Brain microvascular endothelial cell (primary cell): ENCODE data around the gene GMDS.

Source experiments
- DNase-seq: peaks from one replicate; pipeline ENCODE4 v3.0.0-alpha.2; 2020
- H3K27ac ChIP-seq: fragments of 250-450 bp; sonication (Bioruptor Pico); 2 replicates; pipeline ENCODE4 v1.5.1; 2020; ENCODE audit warnings: mild to moderate bottlenecking, moderate library complexity
- H3K27me3 ChIP-seq: fragments of 250-450 bp; sonication (Bioruptor Pico); replicated peaks from 2 replicates; pipeline ENCODE4 v1.5.1; 2020; ENCODE audit warnings: mild to moderate bottlenecking
- H3K36me3 ChIP-seq: fragments of 250-450 bp; sonication (Bioruptor Pico); replicated peaks from 2 replicates; pipeline ENCODE4 v1.5.1; 2020; ENCODE audit warnings: mild to moderate bottlenecking
- H3K4me3 ChIP-seq: 2 replicates; pipeline ENCODE4 v1.5.1; 2011; ENCODE audit warnings: low read depth, mild to moderate bottlenecking, control low read depth, low read length, moderate library complexity
- in situ Hi-C: cut with HindIII; loops from 2 replicates; pipeline ENCODE4 v1.10.0; 2017; ENCODE audit warnings: low sequenced_read_pairs, low pct_ligation_motif_present
- TF ChIP-seq, protein P1 (sequence below): IDR thresholded peaks from 2 replicates; pipeline ENCODE4 v1.5.1; 2011; ENCODE audit warnings: low read depth, mild to moderate bottlenecking, moderate library complexity, low read length, control low read depth, inconsistent platforms; ENCODE audit errors: missing control alignments

The GMDS gene

DNA sequence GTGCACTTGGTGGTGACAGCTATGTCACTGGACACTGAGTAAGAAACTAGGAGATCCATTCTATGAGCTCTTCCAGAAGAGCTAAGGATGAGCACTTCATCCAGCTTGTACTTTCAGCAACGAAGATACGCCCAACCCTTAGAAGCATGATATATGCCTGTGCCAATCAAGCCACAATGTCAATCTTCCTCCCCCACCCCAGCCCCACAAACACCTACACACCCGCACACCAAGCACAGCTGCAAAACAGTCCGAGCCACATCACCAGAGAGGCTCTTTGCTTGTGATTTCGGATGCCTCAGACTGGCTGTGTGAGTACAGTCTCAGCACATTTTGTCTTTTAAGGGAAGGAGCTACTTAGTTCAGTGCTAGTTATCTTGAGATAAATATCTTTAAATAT, 375.2 kb downstream of the GMDS start:
- Histone ChIP-seq H3K36me3 (no peaks in the 10 kb centered on the region), H3K27me3 (no peaks in the 10 kb centered on the region), H3K27ac (no peak overlapping the region), H3K4me3 (no peak overlapping the region)
- in situ Hi-C loops: no loop called here
- TF ChIP-seq, protein P1, sequence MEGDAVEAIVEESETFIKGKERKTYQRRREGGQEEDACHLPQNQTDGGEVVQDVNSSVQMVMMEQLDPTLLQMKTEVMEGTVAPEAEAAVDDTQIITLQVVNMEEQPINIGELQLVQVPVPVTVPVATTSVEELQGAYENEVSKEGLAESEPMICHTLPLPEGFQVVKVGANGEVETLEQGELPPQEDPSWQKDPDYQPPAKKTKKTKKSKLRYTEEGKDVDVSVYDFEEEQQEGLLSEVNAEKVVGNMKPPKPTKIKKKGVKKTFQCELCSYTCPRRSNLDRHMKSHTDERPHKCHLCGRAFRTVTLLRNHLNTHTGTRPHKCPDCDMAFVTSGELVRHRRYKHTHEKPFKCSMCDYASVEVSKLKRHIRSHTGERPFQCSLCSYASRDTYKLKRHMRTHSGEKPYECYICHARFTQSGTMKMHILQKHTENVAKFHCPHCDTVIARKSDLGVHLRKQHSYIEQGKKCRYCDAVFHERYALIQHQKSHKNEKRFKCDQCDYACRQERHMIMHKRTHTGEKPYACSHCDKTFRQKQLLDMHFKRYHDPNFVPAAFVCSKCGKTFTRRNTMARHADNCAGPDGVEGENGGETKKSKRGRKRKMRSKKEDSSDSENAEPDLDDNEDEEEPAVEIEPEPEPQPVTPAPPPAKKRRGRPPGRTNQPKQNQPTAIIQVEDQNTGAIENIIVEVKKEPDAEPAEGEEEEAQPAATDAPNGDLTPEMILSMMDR: no peak
- no peak for DNase-seq

DNA sequence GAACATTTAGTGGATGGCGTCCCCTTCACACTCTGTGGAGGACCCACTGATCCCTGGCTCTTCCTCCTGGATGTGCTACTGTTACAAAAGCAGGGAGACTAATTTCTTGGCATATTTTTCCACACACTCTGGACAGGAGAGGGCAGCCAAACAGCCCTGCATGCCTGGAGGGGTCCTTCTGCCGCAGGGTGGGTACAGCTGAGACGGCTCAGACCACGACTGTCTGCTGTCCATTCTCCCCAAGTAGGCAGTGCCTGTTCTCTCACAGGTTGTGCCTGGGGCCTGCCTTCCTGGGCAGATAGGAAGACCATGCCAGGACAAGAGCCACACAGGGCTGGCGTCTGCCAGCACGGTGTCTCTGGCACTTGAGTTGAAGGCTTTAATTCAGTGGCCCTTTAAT, 375.6 kb downstream of the GMDS start:
- Histone ChIP-seq H3K36me3 (no peaks in the 10 kb centered on the region), H3K27me3 (no peaks in the 10 kb centered on the region), H3K4me3 (no peak overlapping the region), H3K27ac (no peak overlapping the region)
- in situ Hi-C loops: no loop called here
- TF ChIP-seq, protein P1: no peak
- DNase-seq: no peak

DNA sequence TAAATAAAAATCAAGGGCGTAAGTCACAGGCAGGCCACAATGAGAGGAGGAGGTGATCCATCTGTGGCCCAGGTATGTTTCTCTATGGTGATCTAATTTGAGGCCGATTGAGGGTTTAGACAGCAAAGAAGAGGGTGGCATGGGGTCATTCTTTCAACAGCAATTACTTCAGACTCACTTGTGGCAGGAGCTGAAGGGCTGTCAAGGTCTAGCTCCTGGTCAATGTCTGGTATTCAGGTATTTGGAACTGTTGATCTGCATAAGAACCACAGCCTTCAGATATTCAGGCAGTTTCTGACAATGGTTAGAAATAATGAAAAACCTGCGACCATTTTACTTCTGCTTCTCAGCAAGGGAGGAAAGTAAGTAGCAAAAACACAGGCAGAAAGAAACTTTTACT, 376.1 kb downstream of the GMDS start:
- Histone ChIP-seq H3K4me3 (no peak overlapping the region), H3K36me3 (no peaks in the 10 kb centered on the region), H3K27me3 (no peaks in the 10 kb centered on the region), H3K27ac (no peak overlapping the region)
- TF ChIP-seq, protein P1: no peak
- in situ Hi-C loops: no loop called here
- no peak for DNase-seq

DNA sequence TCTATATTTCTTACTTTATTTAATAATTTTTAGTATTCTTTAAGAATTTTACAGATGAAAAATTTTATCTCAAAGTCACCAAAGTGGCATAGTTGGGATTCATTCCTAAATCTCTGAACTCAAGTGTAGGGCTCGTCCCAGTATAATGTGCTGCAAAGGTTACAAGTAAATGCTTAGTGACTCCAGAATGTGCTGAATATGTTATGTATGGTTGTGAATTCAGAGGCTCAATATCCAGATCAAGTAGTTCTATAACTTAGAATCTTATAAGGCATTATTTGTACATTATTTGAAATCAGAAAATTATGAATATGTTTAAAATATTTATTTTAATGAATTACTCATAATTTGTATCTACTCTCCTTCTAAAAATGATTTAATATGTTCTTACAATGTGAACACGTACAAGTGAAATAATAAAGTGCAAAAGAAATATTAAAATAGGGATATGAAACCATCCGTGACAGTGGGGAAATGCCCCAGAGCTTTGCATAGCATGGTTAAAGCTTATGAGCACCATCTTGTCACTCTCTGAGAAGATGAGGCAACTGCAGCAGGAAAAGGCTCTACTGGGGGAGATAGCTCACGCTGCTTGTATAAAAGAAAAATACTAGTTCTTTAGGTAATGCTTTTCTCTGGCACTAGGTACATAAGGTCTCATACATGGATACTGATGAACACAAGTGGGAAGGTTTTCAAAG, 376.7 kb downstream of the GMDS start:
- in situ Hi-C loops: no loop called here
- no peak for DNase-seq
- no peak overlapping the region for H3K4me3 ChIP-seq
- H3K27me3 ChIP-seq: no peaks in the 10 kb centered on the region
- no peaks in the 10 kb centered on the region for H3K36me3 ChIP-seq
- TF ChIP-seq, protein P1: no peak
- no peak overlapping the region for H3K27ac ChIP-seq

DNA sequence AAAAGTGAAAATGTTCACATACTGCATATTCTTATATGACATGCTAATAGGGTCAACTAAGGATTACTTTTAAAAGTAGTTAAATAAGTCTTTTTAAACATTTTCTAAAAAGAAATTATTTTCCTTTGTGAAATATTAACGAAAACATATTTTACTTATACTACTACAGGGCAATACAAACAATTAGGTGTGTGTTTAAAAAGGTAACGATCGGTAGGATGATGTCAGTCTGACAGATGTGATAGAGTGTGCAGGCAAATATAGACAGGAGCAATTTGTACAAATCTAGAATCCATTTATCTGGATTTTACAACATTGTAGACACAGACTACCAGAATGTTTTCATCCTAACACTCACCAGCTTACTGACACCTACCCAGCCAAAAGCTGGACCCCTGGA, 378.2 kb downstream of the GMDS start:
- in situ Hi-C loops: no loop called here
- Histone ChIP-seq H3K36me3 (no peaks in the 10 kb centered on the region), H3K27ac (no peak overlapping the region), H3K27me3 (no peaks in the 10 kb centered on the region), H3K4me3 (no peak overlapping the region)
- no peak for DNase-seq
- TF ChIP-seq, protein P1: no peak

DNA sequence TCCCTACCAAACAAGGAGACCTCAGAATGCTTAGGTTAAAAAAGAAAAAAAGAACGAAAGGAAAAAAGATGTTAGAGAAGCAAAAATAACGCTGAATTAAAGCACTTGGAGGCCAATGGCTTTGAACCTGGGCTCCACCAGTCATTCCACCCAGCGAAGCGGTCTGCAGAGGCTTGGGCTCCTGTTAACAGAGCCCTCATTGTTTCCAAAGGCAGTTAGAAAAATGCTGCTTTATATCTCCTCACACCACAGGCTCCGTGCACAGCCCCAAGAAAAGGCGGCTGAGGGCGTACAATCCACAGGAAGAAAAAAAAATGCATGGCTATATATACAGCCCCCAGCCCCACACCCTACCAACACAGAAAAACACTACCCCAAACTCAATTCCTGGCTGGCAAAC, 379.8 kb downstream of the GMDS start:
- Histone ChIP-seq H3K27me3 (no peaks in the 10 kb centered on the region), H3K4me3 (no peak overlapping the region), H3K27ac (no peak overlapping the region), H3K36me3 (no peaks in the 10 kb centered on the region)
- DNase-seq: no peak
- in situ Hi-C loops: no loop called here
- TF ChIP-seq, protein P1: no peak
